Measurements from ENCODE around the gene ESYT1. TPM values are rescaled to one million over a fixed set of nuclear protein-coding genes. Genes with fewer than 3 reads are reported as not detected.

Gene ESYT1
- total RNA-seq, 1 experiment from 2014 or later, result 152 TPM

DNA sequence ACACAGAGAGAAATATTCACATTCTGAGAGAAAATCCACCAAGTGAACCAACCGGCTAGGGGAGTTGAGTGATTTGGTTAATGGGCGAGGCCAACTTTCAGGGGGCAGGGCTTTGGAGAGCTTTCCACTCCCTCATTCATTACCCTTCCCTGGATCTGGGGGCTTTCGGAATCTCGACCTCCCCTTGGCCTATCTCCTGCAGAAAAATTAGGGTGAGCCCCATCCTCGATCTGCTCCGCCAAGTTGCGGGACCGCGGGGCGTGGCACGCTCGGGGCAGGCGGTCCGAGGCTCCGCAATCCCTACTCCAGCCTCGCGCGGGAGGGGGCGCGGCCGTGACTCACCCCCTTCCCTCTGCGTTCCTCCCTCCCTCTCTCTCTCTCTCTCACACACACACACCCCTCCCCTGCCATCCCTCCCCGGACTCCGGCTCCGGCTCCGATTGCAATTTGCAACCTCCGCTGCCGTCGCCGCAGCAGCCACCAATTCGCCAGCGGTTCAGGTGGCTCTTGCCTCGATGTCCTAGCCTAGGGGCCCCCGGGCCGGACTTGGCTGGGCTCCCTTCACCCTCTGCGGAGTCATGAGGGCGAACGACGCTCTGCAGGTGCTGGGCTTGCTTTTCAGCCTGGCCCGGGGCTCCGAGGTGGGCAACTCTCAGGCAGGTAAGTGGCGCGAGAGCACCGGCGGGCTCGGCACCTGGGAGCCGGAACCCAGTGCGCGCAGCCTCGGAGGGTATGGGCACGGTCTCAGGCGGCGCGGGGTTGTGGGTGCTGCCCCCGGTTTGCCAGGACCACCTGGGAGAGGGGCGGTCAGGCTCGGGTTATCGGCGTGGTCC, 48.1 kb upstream of the ESYT1 start, which contains the start of gene ERBB3:
Gene ERBB3 (plus strand): TSS at position 443 of the 833 bp plus-strand sequence. CDS start 136 bp downstream, at position 579.
- ATAC-seq (peak; percentile 69), DNase-seq (ENCODE audit: low read depth, low spot score) (peak; percentile 36)
- no peaks in the 10 kb centered on the region for H3K27me3 ChIP-seq (ENCODE audit: control insufficient read depth, insufficient read depth, low read length)
- no peaks in the 10 kb centered on the region for H3K9me3 ChIP-seq (ENCODE audit: control insufficient read depth, insufficient read depth, low read depth, low read length)
- no peaks in the 10 kb centered on the region; the same call in 1 of the 2 replicates for H3K36me3 ChIP-seq (ENCODE audit: control insufficient read depth, insufficient read depth, low read length)
- ChIA-PET POLR2A (interaction anchor here (0.5 kb wide), 1 partner anchor 30 kb away, joined by 4 read pairs; no protein-coding TSS in a partner anchor), CTCF (no interaction called here)
- BruUV-seq (replicated peaks), result no TSS peak
- peaks cover 6% of the 10 kb centered on the region for H3K4me1 ChIP-seq (ENCODE audit: control insufficient read depth, insufficient read depth, low read length)
- peak within 1 kb of the TSS; percentile 82 for H3K27ac ChIP-seq (ENCODE audit: low read length)
- in situ Hi-C loops (cut with HindIII; ENCODE audit: low pct_unique_long_range_greater_than_20kb, low sequenced_read_pairs) (no loop called here), intact Hi-C loops (cut with micrococcal nuclease; ENCODE audit: unreplicated experiment) (no loop called here)
- TF ChIP-seq SIN3A (IDR thresholded peaks at IDR 0.05; ENCODE audit: borderline replicate concordance, insufficient read depth, low read depth, low read length) (no peak), POLR2AphosphoS5 (IDR thresholded peaks at IDR 0.05; ENCODE audit: low read depth, low read length) (no peak), TCF7L2 (IDR thresholded peaks at IDR 0.05; ENCODE audit: low read depth, low read length) (no peak)
- TF ChIP-seq, protein P1, sequence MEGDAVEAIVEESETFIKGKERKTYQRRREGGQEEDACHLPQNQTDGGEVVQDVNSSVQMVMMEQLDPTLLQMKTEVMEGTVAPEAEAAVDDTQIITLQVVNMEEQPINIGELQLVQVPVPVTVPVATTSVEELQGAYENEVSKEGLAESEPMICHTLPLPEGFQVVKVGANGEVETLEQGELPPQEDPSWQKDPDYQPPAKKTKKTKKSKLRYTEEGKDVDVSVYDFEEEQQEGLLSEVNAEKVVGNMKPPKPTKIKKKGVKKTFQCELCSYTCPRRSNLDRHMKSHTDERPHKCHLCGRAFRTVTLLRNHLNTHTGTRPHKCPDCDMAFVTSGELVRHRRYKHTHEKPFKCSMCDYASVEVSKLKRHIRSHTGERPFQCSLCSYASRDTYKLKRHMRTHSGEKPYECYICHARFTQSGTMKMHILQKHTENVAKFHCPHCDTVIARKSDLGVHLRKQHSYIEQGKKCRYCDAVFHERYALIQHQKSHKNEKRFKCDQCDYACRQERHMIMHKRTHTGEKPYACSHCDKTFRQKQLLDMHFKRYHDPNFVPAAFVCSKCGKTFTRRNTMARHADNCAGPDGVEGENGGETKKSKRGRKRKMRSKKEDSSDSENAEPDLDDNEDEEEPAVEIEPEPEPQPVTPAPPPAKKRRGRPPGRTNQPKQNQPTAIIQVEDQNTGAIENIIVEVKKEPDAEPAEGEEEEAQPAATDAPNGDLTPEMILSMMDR (IDR thresholded peaks at IDR 0.05), result no peak
- TF ChIP-seq, protein P2, sequence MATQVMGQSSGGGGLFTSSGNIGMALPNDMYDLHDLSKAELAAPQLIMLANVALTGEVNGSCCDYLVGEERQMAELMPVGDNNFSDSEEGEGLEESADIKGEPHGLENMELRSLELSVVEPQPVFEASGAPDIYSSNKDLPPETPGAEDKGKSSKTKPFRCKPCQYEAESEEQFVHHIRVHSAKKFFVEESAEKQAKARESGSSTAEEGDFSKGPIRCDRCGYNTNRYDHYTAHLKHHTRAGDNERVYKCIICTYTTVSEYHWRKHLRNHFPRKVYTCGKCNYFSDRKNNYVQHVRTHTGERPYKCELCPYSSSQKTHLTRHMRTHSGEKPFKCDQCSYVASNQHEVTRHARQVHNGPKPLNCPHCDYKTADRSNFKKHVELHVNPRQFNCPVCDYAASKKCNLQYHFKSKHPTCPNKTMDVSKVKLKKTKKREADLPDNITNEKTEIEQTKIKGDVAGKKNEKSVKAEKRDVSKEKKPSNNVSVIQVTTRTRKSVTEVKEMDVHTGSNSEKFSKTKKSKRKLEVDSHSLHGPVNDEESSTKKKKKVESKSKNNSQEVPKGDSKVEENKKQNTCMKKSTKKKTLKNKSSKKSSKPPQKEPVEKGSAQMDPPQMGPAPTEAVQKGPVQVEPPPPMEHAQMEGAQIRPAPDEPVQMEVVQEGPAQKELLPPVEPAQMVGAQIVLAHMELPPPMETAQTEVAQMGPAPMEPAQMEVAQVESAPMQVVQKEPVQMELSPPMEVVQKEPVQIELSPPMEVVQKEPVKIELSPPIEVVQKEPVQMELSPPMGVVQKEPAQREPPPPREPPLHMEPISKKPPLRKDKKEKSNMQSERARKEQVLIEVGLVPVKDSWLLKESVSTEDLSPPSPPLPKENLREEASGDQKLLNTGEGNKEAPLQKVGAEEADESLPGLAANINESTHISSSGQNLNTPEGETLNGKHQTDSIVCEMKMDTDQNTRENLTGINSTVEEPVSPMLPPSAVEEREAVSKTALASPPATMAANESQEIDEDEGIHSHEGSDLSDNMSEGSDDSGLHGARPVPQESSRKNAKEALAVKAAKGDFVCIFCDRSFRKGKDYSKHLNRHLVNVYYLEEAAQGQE (IDR thresholded peaks at IDR 0.05; ENCODE audit: insufficient read depth in 1 of 2, low read depth in 2 of 2, low read length in 1 of 2), result no peak
- H3K4me3 ChIP-seq (ENCODE audit: low read depth in 2 of 2, low read length in 2 of 2), result peak within 1 kb of the TSS; percentile 58 to 84

DNA sequence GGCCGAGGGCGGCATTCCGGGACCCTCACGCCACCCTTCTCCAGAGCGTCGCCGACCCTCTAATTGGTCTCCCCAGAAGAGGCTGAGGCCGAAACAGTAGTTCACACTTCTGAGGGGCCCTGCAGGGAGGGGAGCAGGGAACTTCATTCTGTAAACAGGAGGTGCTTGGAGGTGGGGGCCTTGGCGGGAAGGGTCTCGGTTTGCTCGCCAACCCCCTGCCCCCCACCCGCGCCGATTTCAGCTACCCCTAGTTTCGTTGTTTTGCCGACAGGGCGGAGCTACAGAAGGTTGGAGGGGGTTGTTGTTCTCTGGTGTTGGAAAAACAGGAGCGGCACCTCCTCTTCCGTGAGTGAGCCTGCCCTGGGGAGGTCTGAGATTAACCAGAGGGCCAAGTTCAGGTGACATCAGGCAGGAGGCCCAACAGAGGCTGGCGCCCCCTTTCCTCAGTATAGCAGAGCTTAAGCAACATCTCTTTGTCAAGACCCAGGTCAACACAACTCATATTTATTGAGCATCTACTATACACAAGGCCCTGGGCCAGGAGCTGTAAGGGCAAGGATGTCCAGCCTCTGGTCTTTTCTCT, 47.4 kb upstream of the ESYT1 start:
- BruUV-seq (replicated peaks), result no TSS peak
- Histone ChIP-seq H3K4me1 (ENCODE audit: control insufficient read depth, insufficient read depth, low read length) (peaks cover 6% of the 10 kb centered on the region), H3K36me3 (ENCODE audit: control insufficient read depth, insufficient read depth, low read length) (no peaks in the 10 kb centered on the region; the same call in 1 of the 2 replicates), H3K4me3 (ENCODE audit: low read depth in 2 of 2, low read length in 2 of 2) (peak overlapping the region; percentile 58 to 84), H3K9me3 (ENCODE audit: control insufficient read depth, insufficient read depth, low read depth, low read length) (no peaks in the 10 kb centered on the region), H3K27me3 (ENCODE audit: control insufficient read depth, insufficient read depth, low read length) (no peaks in the 10 kb centered on the region), H3K27ac (ENCODE audit: low read length) (no peak overlapping the region)
- intact Hi-C loops (cut with micrococcal nuclease; ENCODE audit: unreplicated experiment) (no loop called here), in situ Hi-C loops (cut with HindIII; ENCODE audit: low pct_unique_long_range_greater_than_20kb, low sequenced_read_pairs) (no loop called here)
- TF ChIP-seq, protein P2 (IDR thresholded peaks at IDR 0.05; ENCODE audit: insufficient read depth in 1 of 2, low read depth in 2 of 2, low read length in 1 of 2), result no peak
- TF ChIP-seq SIN3A (IDR thresholded peaks at IDR 0.05; ENCODE audit: borderline replicate concordance, insufficient read depth, low read depth, low read length) (no peak), POLR2AphosphoS5 (IDR thresholded peaks at IDR 0.05; ENCODE audit: low read depth, low read length) (no peak), TCF7L2 (IDR thresholded peaks at IDR 0.05; ENCODE audit: low read depth, low read length) (no peak)
- TF ChIP-seq, protein P1 (IDR thresholded peaks at IDR 0.05), result no peak
- CTCF ChIA-PET, result interaction anchor here (0.5 kb wide), 1 partner anchor 47 kb away, joined by 3 read pairs; the partner anchor contains the start of gene ESYT1
- POLR2A ChIA-PET, result interaction anchor here (0.5 kb wide), 1 partner anchor 18 kb away, joined by 6 read pairs; no protein-coding TSS in a partner anchor
- DNase-seq (ENCODE audit: low read depth, low spot score), result no peak
- ATAC-seq, result no peak
